ENCODE measurements around the gene TRAIP.

TRAIP gene

GRCh38 chr3:49803465-49804140 is 52.8 kb downstream of the TRAIP start:
- H3K9me3 ChIP-seq (ENCODE audit: low read length) = no peaks in the 10 kb centered on the region
- peak overlapping the region; percentile 60 for H2AFZ ChIP-seq (ENCODE audit: low read depth, low read length)
- H3K4me1 ChIP-seq (ENCODE audit: insufficient read depth, low read length) = peaks cover 27% of the 10 kb centered on the region
- peak overlapping the region; percentile 55 for H3K4me3 ChIP-seq (ENCODE audit: low read length)
- peaks cover 17% of the 10 kb centered on the region for H3K27me3 ChIP-seq (ENCODE audit: insufficient read depth, low read length)
- no peaks in the 10 kb centered on the region for H3K36me3 ChIP-seq (ENCODE audit: insufficient read depth, low read length)

- no peaks in the 10 kb centered on the region for H3K36me3 ChIP-seq (ENCODE audit: insufficient read depth, low read length)
- H3K4me1 ChIP-seq (ENCODE audit: insufficient read depth, low read length) = peaks cover 27% of the 10 kb centered on the region
- H3K4me3 ChIP-seq (ENCODE audit: low read length) = peak within 1 kb of the TSS; percentile 55
- no peaks in the 10 kb centered on the region for H3K9me3 ChIP-seq (ENCODE audit: low read length)
- peaks cover 17% of the 10 kb centered on the region for H3K27me3 ChIP-seq (ENCODE audit: insufficient read depth, low read length)
- peak within 1 kb of the TSS; percentile 60 for H2AFZ ChIP-seq (ENCODE audit: low read depth, low read length)
Observed at GRCh38 chr3:49802719-49803464, 53.5 kb downstream of the TRAIP start, which contains the start of gene INKA1. Gene INKA1 (plus strand): TSS chr3:49803261. CDS start chr3:49803393, 132 bp downstream.

GRCh38 chr3:49801160-49801559 is 55.2 kb downstream of the TRAIP start:
- peaks cover 17% of the 10 kb centered on the region for H3K27me3 ChIP-seq (ENCODE audit: insufficient read depth, low read length)

GRCh38 chr3:49799761-49800160 is 56.6 kb downstream of the TRAIP start, which contains the start of gene CDHR4:
Gene CDHR4 (minus strand): TSS chr3:49799873. CDS start chr3:49799812, 61 bp downstream.
- H3K36me3 ChIP-seq (ENCODE audit: insufficient read depth, low read length) = no peaks in the 10 kb centered on the region
- no peaks in the 10 kb centered on the region for H3K9me3 ChIP-seq (ENCODE audit: low read length)
- H3K4me3 ChIP-seq (ENCODE audit: low read length) = no peak within 1 kb of the TSS
- H3K27me3 ChIP-seq (ENCODE audit: insufficient read depth, low read length) = peaks cover 17% of the 10 kb centered on the region
- H2AFZ ChIP-seq (ENCODE audit: low read depth, low read length) = no peak within 1 kb of the TSS
- peaks cover 14% of the 10 kb centered on the region for H3K4me1 ChIP-seq (ENCODE audit: insufficient read depth, low read length)

More at GRCh38 chr3:49801160-49801559, 55.2 kb downstream of the TRAIP start:
- H3K4me3 ChIP-seq (ENCODE audit: low read length) = no peak overlapping the region
- H2AFZ ChIP-seq (ENCODE audit: low read depth, low read length) = no peak overlapping the region
- H3K9me3 ChIP-seq (ENCODE audit: low read length) = no peaks in the 10 kb centered on the region
- no peaks in the 10 kb centered on the region for H3K36me3 ChIP-seq (ENCODE audit: insufficient read depth, low read length)
- peaks cover 22% of the 10 kb centered on the region for H3K4me1 ChIP-seq (ENCODE audit: insufficient read depth, low read length)

DNA sequence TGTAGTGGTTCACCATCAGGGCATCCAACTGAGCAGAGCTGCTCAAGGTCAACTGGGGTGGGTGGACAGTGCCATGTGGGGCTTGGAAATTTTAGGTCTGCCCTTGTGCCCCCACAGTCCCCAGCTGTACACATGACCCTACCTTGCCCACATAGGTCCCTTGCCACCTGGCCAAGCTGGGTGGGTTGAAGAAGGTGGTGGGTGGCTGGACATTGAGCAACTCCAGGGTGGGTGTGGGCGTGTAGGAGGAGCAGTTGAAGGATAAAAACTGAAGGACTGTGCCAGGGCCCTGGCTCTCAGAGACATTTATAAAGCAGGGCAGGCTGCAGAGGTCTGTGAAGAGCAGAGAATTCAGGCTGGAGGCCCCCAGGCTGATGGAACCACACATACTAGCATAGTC is 57.3 kb downstream of the TRAIP start:
- H3K27me3 ChIP-seq (ENCODE audit: insufficient read depth, low read length) = peaks cover 10% of the 10 kb centered on the region
- H3K36me3 ChIP-seq (ENCODE audit: insufficient read depth, low read length) = no peaks in the 10 kb centered on the region
- no peak overlapping the region for H2AFZ ChIP-seq (ENCODE audit: low read depth, low read length)
- no peak overlapping the region for H3K4me3 ChIP-seq (ENCODE audit: low read length)
- peaks cover 9% of the 10 kb centered on the region for H3K4me1 ChIP-seq (ENCODE audit: insufficient read depth, low read length)
- no peaks in the 10 kb centered on the region for H3K9me3 ChIP-seq (ENCODE audit: low read length)

GRCh38 chr3:49794926-49795905 is 61.1 kb downstream of the TRAIP start:
- Histone ChIP-seq H3K4me3 (ENCODE audit: low read length) (no peak overlapping the region), H3K27me3 (ENCODE audit: insufficient read depth, low read length) (no peaks in the 10 kb centered on the region)

GRCh38 chr3:49794431-49794830 is 61.9 kb downstream of the TRAIP start:
- Histone ChIP-seq H3K36me3 (ENCODE audit: insufficient read depth, low read length) (no peaks in the 10 kb centered on the region), H3K4me1 (ENCODE audit: insufficient read depth, low read length) (peaks cover 11% of the 10 kb centered on the region), H3K9me3 (ENCODE audit: low read length) (peaks cover 2% of the 10 kb centered on the region), H2AFZ (ENCODE audit: low read depth, low read length) (no peak overlapping the region), H3K4me3 (ENCODE audit: low read length) (no peak overlapping the region), H3K27me3 (ENCODE audit: insufficient read depth, low read length) (no peaks in the 10 kb centered on the region)

More at GRCh38 chr3:49794926-49795905, 61.1 kb downstream of the TRAIP start:
- no peaks in the 10 kb centered on the region for H3K36me3 ChIP-seq (ENCODE audit: insufficient read depth, low read length)
- no peak overlapping the region for H2AFZ ChIP-seq (ENCODE audit: low read depth, low read length)
- H3K9me3 ChIP-seq (ENCODE audit: low read length) = peaks cover 2% of the 10 kb centered on the region
- H3K4me1 ChIP-seq (ENCODE audit: insufficient read depth, low read length) = peaks cover 9% of the 10 kb centered on the region

DNA sequence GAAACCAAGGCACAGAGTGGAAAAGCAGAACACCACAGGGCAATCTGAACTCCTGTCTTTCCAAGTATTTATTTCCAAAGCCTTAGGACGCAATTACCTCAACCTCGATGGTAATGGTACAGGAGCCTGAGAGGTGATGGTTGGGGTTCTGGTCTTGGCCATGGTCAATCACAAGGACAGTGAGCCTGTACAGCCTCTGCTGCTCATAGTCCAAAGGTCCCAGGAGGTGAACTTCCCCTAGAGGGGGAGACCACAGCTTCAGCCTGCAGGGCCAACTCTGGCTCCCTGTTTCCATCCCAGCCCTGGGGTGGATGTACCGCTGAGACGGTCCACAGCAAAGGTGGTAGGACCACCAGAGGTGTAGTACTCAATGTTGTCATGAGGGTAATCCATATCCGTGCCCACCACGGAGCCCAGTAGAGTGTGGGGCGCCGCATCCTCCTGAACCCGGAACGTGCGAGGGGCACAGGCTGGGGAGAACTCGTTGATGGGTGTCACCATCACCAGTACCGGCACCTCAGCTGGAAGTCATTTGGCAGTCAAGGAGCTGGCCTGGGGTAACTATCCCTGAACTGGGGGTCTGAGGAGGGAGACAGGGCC is 62.8 kb downstream of the TRAIP start:
- Histone ChIP-seq H3K4me3 (ENCODE audit: low read length) (no peak overlapping the region), H3K27me3 (ENCODE audit: insufficient read depth, low read length) (no peaks in the 10 kb centered on the region), H3K4me1 (ENCODE audit: insufficient read depth, low read length) (peaks cover 11% of the 10 kb centered on the region), H3K9me3 (ENCODE audit: low read length) (peaks cover 2% of the 10 kb centered on the region), H2AFZ (ENCODE audit: low read depth, low read length) (no peak overlapping the region), H3K36me3 (ENCODE audit: insufficient read depth, low read length) (no peaks in the 10 kb centered on the region)

- H3K4me3 ChIP-seq (ENCODE audit: low read length) = no peak overlapping the region
- H3K4me1 ChIP-seq (ENCODE audit: insufficient read depth, low read length) = peaks cover 11% of the 10 kb centered on the region
- H3K27me3 ChIP-seq (ENCODE audit: insufficient read depth, low read length) = no peaks in the 10 kb centered on the region
- H3K9me3 ChIP-seq (ENCODE audit: low read length) = peaks cover 2% of the 10 kb centered on the region
- no peak overlapping the region for H2AFZ ChIP-seq (ENCODE audit: low read depth, low read length)
- H3K36me3 ChIP-seq (ENCODE audit: insufficient read depth, low read length) = no peaks in the 10 kb centered on the region
Observed at GRCh38 chr3:49792371-49793150, 63.8 kb downstream of the TRAIP start.

GRCh38 chr3:49791571-49791970 is 64.8 kb downstream of the TRAIP start:
- peaks cover 2% of the 10 kb centered on the region for H3K9me3 ChIP-seq (ENCODE audit: low read length)
- H3K27me3 ChIP-seq (ENCODE audit: insufficient read depth, low read length) = no peaks in the 10 kb centered on the region
- H3K36me3 ChIP-seq (ENCODE audit: insufficient read depth, low read length) = no peaks in the 10 kb centered on the region

DNA sequence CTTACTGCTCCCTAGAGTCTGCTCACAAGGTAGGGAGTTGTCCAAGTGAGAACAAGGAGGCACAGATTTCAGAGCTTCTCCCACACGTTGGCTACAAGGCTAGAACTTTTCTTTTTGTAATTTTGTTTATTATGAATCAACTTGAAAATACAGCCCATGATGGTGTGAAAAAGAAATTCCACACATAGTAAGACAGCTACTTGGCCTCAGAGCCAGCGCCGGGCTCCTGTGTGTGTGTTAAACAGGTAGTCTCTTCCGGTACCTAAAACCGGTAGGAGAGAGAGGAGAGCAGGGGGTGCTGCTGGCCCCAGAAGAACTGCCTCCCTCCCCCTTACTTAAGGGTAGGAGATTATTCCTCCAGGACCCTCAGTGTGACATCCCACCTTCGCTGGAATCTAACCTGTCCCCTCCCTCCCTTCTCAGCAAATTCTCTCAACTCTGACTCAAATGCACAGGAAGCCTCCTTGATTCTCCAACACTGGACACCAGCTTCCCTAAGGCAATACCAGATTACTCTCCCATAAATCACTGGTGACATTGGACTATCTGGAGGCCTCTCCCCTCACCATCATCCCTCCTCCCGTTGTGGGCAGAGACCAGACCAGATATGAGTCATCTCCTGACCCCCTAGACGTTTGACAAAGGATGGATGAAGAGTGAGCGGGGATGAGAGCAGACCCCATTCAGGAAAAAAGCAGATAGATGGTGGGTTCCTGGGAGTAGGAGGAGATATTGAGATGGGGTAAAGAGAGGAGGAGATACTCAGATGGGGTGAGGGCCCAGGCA is 65.5 kb downstream of the TRAIP start:
- no peak overlapping the region for H3K4me3 ChIP-seq (ENCODE audit: low read length)
- no peaks in the 10 kb centered on the region for H3K27me3 ChIP-seq (ENCODE audit: insufficient read depth, low read length)
- H3K4me1 ChIP-seq (ENCODE audit: insufficient read depth, low read length) = peaks cover 14% of the 10 kb centered on the region

More at GRCh38 chr3:49791571-49791970, 64.8 kb downstream of the TRAIP start:
- H2AFZ ChIP-seq (ENCODE audit: low read depth, low read length) = no peak overlapping the region
- H3K4me1 ChIP-seq (ENCODE audit: insufficient read depth, low read length) = peaks cover 14% of the 10 kb centered on the region
- H3K4me3 ChIP-seq (ENCODE audit: low read length) = no peak overlapping the region

More for the DNA sequence above, 65.5 kb downstream of the TRAIP start:
- Histone ChIP-seq H3K36me3 (ENCODE audit: insufficient read depth, low read length) (no peaks in the 10 kb centered on the region), H3K9me3 (ENCODE audit: low read length) (peaks cover 2% of the 10 kb centered on the region), H2AFZ (ENCODE audit: low read depth, low read length) (no peak overlapping the region)

All from neuron (in vitro differentiated cells).